ENCODE measurements around the gene MADD.
"Not testable (repeated sequence)": the region's sequence is repeated elsewhere in the genome, so short reads cannot be mapped to it uniquely, and the experiment has no call there.

The MADD gene

GRCh38 chr11:47308050-47308823, 38.3 kb downstream of the MADD start:
- no peaks in the 10 kb centered on the region for H3K27me3 Mint-ChIP-seq
- H3K9me3 Mint-ChIP-seq, result no peaks in the 10 kb centered on the region
- peaks cover 62% of the 10 kb centered on the region for H3K36me3 Mint-ChIP-seq (ENCODE audit: low read depth)
- H3K4me1 Mint-ChIP-seq (ENCODE audit: low read depth), result no peaks in the 10 kb centered on the region
- H3K4me3 Mint-ChIP-seq, result no peak overlapping the region
- no peak overlapping the region for H3K27ac Mint-ChIP-seq

- H3K4me3 Mint-ChIP-seq, result no peak overlapping the region
- no peaks in the 10 kb centered on the region for H3K9me3 Mint-ChIP-seq
- no peaks in the 10 kb centered on the region for H3K27me3 Mint-ChIP-seq
- H3K4me1 Mint-ChIP-seq (ENCODE audit: low read depth), result peaks cover 14% of the 10 kb centered on the region
- no peak overlapping the region for H3K27ac Mint-ChIP-seq
- H3K36me3 Mint-ChIP-seq (ENCODE audit: low read depth), result peaks cover 55% of the 10 kb centered on the region
Observed at GRCh38 chr11:47314992-47315391, 45.1 kb downstream of the MADD start.

GRCh38 chr11:47316501-47316900, 46.6 kb downstream of the MADD start:
- not testable (repeated sequence) for H3K27ac Mint-ChIP-seq, H3K9me3 Mint-ChIP-seq, H3K27me3 Mint-ChIP-seq, H3K4me3 Mint-ChIP-seq
- Mint-ChIP-seq H3K36me3 (ENCODE audit: low read depth) (peaks cover 56% of the 10 kb centered on the region), H3K4me1 (ENCODE audit: low read depth) (peaks cover 14% of the 10 kb centered on the region)

GRCh38 chr11:47317064-47317828, 47.3 kb downstream of the MADD start:
- peak overlapping the region; percentile 32 for H3K27ac Mint-ChIP-seq
- H3K4me3 Mint-ChIP-seq, result no peak overlapping the region
- H3K9me3 Mint-ChIP-seq, result no peaks in the 10 kb centered on the region
- peaks cover 54% of the 10 kb centered on the region for H3K36me3 Mint-ChIP-seq (ENCODE audit: low read depth)
- peaks cover 14% of the 10 kb centered on the region for H3K4me1 Mint-ChIP-seq (ENCODE audit: low read depth)
- H3K27me3 Mint-ChIP-seq, result no peaks in the 10 kb centered on the region

GRCh38 chr11:47318166-47318565, 48.2 kb downstream of the MADD start:
- H3K4me3 Mint-ChIP-seq, result no peak overlapping the region
- peaks cover 14% of the 10 kb centered on the region for H3K4me1 Mint-ChIP-seq (ENCODE audit: low read depth)
- H3K27me3 Mint-ChIP-seq, result no peaks in the 10 kb centered on the region
- H3K36me3 Mint-ChIP-seq (ENCODE audit: low read depth), result peaks cover 50% of the 10 kb centered on the region
- no peaks in the 10 kb centered on the region for H3K9me3 Mint-ChIP-seq
- H3K27ac Mint-ChIP-seq, result no peak overlapping the region

- Mint-ChIP-seq H3K9me3 (no peaks in the 10 kb centered on the region), H3K27me3 (no peaks in the 10 kb centered on the region), H3K36me3 (ENCODE audit: low read depth) (peaks cover 31% of the 10 kb centered on the region), H3K4me3 (no peak overlapping the region), H3K4me1 (ENCODE audit: low read depth) (no peaks in the 10 kb centered on the region), H3K27ac (no peak overlapping the region)
Observed at GRCh38 chr11:47324520-47324919, 54.6 kb downstream of the MADD start.

- no peak overlapping the region for H3K27ac Mint-ChIP-seq
- no peaks in the 10 kb centered on the region for H3K4me1 Mint-ChIP-seq (ENCODE audit: low read depth)
- H3K27me3 Mint-ChIP-seq, result no peaks in the 10 kb centered on the region
- no peaks in the 10 kb centered on the region for H3K9me3 Mint-ChIP-seq
- H3K4me3 Mint-ChIP-seq, result no peak overlapping the region
- peaks cover 31% of the 10 kb centered on the region for H3K36me3 Mint-ChIP-seq (ENCODE audit: low read depth)
Observed at GRCh38 chr11:47325271-47326041, 55.5 kb downstream of the MADD start.

GRCh38 chr11:47326198-47326597, 56.3 kb downstream of the MADD start:
- Mint-ChIP-seq H3K9me3 (no peaks in the 10 kb centered on the region), H3K36me3 (ENCODE audit: low read depth) (peaks cover 24% of the 10 kb centered on the region), H3K4me1 (ENCODE audit: low read depth) (no peaks in the 10 kb centered on the region), H3K27ac (no peak overlapping the region), H3K27me3 (no peaks in the 10 kb centered on the region), H3K4me3 (no peak overlapping the region)

GRCh38 chr11:47327025-47327424, 57.1 kb downstream of the MADD start:
- H3K4me3 Mint-ChIP-seq, result no peak overlapping the region
- no peaks in the 10 kb centered on the region for H3K4me1 Mint-ChIP-seq (ENCODE audit: low read depth)
- peaks cover 16% of the 10 kb centered on the region for H3K36me3 Mint-ChIP-seq (ENCODE audit: low read depth)
- peak overlapping the region; percentile 49 for H3K27ac Mint-ChIP-seq
- H3K9me3 Mint-ChIP-seq, result no peaks in the 10 kb centered on the region
- H3K27me3 Mint-ChIP-seq, result no peaks in the 10 kb centered on the region

GRCh38 chr11:47327949-47328348, 58.0 kb downstream of the MADD start:
- H3K27ac Mint-ChIP-seq, result peak overlapping the region; percentile 55
- no peaks in the 10 kb centered on the region for H3K4me1 Mint-ChIP-seq (ENCODE audit: low read depth)
- no peak overlapping the region for H3K4me3 Mint-ChIP-seq
- no peaks in the 10 kb centered on the region for H3K27me3 Mint-ChIP-seq
- H3K9me3 Mint-ChIP-seq, result no peaks in the 10 kb centered on the region
- peaks cover 15% of the 10 kb centered on the region for H3K36me3 Mint-ChIP-seq (ENCODE audit: low read depth)

- Mint-ChIP-seq H3K27ac (no peak overlapping the region), H3K4me3 (no peak overlapping the region), H3K36me3 (ENCODE audit: low read depth) (peaks cover 15% of the 10 kb centered on the region)
Observed at GRCh38 chr11:47328449-47329390, 58.8 kb downstream of the MADD start.

GRCh38 chr11:47329431-47329986, 59.6 kb downstream of the MADD start:
- no peaks in the 10 kb centered on the region for H3K9me3 Mint-ChIP-seq

More at GRCh38 chr11:47328449-47329390, 58.8 kb downstream of the MADD start:
- Mint-ChIP-seq H3K27me3 (no peaks in the 10 kb centered on the region), H3K4me1 (ENCODE audit: low read depth) (no peaks in the 10 kb centered on the region), H3K9me3 (no peaks in the 10 kb centered on the region)

GRCh38 chr11:47329987-47330931, 60.3 kb downstream of the MADD start:
- Mint-ChIP-seq H3K27me3 (no peaks in the 10 kb centered on the region), H3K9me3 (no peaks in the 10 kb centered on the region), H3K4me3 (no peak overlapping the region), H3K27ac (peak overlapping the region; percentile 16), H3K36me3 (ENCODE audit: low read depth) (peaks cover 9% of the 10 kb centered on the region), H3K4me1 (ENCODE audit: low read depth) (no peaks in the 10 kb centered on the region)

More at GRCh38 chr11:47329431-47329986, 59.6 kb downstream of the MADD start:
- H3K4me3 Mint-ChIP-seq, result no peak overlapping the region
- peak overlapping the region; percentile 16 for H3K27ac Mint-ChIP-seq
- H3K4me1 Mint-ChIP-seq (ENCODE audit: low read depth), result no peaks in the 10 kb centered on the region
- H3K36me3 Mint-ChIP-seq (ENCODE audit: low read depth), result peaks cover 15% of the 10 kb centered on the region
- H3K27me3 Mint-ChIP-seq, result no peaks in the 10 kb centered on the region

Measured in stimulated activated naive CD8-positive, alpha-beta T cell treated with anti-CD3 and anti-CD28 coated beads, Interleukin-15, Interleukin-2, amounts not matched to agents 100 ng/mL and 50 ng/mL, for 24 hours (primary cell).